ENCODE data around the gene PIK3CD. TPM values are rescaled to one million over a fixed set of nuclear protein-coding genes. Genes with fewer than 3 reads are reported as not detected.

PIK3CD gene
- total and polyA plus RNA-seq, 2 donors (not counting 3 experiments of a cell fraction or from before 2014, with no cell fraction given) = 3.5 to 5.2 TPM

DNA sequence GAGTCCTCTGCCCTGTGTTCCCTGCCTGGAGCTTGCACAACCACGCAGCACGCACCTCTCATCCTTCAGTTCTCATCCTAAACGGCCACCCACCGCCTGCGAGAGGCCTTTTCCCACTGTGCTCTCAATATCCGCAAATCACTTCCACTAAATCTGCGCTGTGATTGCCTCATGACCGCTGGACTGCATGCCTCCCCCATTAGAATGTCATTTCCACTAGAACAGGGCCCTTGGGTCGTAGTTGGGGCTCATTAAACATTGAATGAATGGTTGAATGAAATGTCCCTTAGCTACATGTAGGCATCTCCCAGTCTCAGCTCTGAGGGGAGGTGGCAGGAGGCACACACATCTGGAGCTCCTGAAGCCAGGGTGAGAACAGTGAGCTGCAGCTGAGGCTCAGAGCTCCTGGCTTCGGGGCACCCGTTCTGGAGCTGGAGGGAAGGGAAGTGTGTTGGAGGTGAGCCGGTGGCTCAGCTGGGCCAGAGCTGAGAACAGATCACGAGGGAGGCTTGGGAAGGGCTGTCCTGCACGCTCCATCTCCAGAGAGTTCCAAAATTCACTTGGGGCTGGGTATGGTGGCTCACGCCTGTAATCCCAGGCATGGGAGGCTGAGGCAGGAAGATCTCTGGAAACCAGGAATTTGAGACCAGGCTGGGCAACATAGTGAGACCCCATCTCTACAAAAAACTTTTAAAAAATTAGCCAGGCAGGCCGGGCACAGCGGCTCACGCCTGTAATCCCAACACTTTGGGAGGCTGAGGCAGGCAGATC, 32.4 kb upstream of the PIK3CD start:
- H3K36me3 ChIP-seq (ENCODE audit: control insufficient read depth in 2 of 2, extremely low read depth in 1 of 2, insufficient read depth in 2 of 2, low read length in 2 of 2) = no peaks in the 10 kb centered on the region
- no peaks in the 10 kb centered on the region for H4K20me1 ChIP-seq (replicated peaks; ENCODE audit: control insufficient read depth, extremely low read depth, insufficient read depth, low read length)
- no peak overlapping the region for H2AFZ ChIP-seq (ENCODE audit: low read depth, low read length)
- no peaks in the 10 kb centered on the region for H3K27me3 ChIP-seq (ENCODE audit: control insufficient read depth in 2 of 2, insufficient read depth in 2 of 2, low read length in 2 of 2)
- no peaks in the 10 kb centered on the region for H3K79me2 ChIP-seq (ENCODE audit: control insufficient read depth, insufficient read depth, low read length)
- H3K4me1 ChIP-seq (ENCODE audit: control insufficient read depth, extremely low read depth, insufficient read depth, low read length) = no peaks in the 10 kb centered on the region
- BruUV-seq (replicated peaks) = no TSS peak
- H3K9me3 ChIP-seq (replicated peaks; ENCODE audit: control insufficient read depth, insufficient read depth, low read length) = no peaks in the 10 kb centered on the region
- dilution Hi-C loops (cut with MboI; ENCODE audit: extremely low pct_ligation_motif_present, low sequenced_read_pairs) = no loop called here
- DNase-seq (ENCODE audit: low read depth, low spot score) (no peak), FAIRE-seq (no peak)
- no peak overlapping the region for H3K4me3 ChIP-seq (replicated peaks in 1 of 3; ENCODE audit: insufficient read depth in 1 of 3, low read depth in 1 of 3, low read length in 3 of 3)
- H3K27ac ChIP-seq (ENCODE audit: insufficient read depth, low read depth, low read length) = no peak overlapping the region
- CTCF ChIA-PET = no interaction called here
- TF ChIP-seq POLR2A (IDR thresholded peaks at IDR 0.05; ENCODE audit: low read depth, low read length) = no peak
- no peak for TF ChIP-seq JUN (IDR thresholded peaks at IDR 0.05; ENCODE audit: borderline replicate concordance, insufficient read depth, insufficient read length, low read depth)
- no peak for TF ChIP-seq GATA2 (IDR thresholded peaks at IDR 0.05; ENCODE audit: insufficient read depth, insufficient read length, low read depth, low read length)
- no peak for TF ChIP-seq POLR2AphosphoS5 (IDR thresholded peaks at IDR 0.05; ENCODE audit: insufficient read depth, low read depth, low read length)
- TF ChIP-seq EZH2 (IDR thresholded peaks at IDR 0.05; ENCODE audit: borderline replicate concordance, low read depth, low read length, severe bottlenecking) = no peak
- TF ChIP-seq MYC (IDR thresholded peaks at IDR 0.05; ENCODE audit: low read depth, low read length) = no peak
- TF ChIP-seq, protein P1, sequence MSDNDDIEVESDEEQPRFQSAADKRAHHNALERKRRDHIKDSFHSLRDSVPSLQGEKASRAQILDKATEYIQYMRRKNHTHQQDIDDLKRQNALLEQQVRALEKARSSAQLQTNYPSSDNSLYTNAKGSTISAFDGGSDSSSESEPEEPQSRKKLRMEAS (IDR thresholded peaks at IDR 0.05; ENCODE audit: insufficient read depth, insufficient read length) = no peak
- TF ChIP-seq, protein P2, sequence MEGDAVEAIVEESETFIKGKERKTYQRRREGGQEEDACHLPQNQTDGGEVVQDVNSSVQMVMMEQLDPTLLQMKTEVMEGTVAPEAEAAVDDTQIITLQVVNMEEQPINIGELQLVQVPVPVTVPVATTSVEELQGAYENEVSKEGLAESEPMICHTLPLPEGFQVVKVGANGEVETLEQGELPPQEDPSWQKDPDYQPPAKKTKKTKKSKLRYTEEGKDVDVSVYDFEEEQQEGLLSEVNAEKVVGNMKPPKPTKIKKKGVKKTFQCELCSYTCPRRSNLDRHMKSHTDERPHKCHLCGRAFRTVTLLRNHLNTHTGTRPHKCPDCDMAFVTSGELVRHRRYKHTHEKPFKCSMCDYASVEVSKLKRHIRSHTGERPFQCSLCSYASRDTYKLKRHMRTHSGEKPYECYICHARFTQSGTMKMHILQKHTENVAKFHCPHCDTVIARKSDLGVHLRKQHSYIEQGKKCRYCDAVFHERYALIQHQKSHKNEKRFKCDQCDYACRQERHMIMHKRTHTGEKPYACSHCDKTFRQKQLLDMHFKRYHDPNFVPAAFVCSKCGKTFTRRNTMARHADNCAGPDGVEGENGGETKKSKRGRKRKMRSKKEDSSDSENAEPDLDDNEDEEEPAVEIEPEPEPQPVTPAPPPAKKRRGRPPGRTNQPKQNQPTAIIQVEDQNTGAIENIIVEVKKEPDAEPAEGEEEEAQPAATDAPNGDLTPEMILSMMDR (IDR thresholded peaks at IDR 0.05; ENCODE audit: extremely low read depth in 1 of 2, insufficient read depth in 1 of 2, low read depth in 1 of 2, low read length in 2 of 2) = no peak
- no peak for TF ChIP-seq FOS (IDR thresholded peaks at IDR 0.05; ENCODE audit: borderline replicate concordance, insufficient read depth, low read length)
- H3K9me1 ChIP-seq (replicated peaks; ENCODE audit: control insufficient read depth, extremely low read depth, insufficient read depth, low read length) = no peaks in the 10 kb centered on the region
- POLR2A ChIA-PET = no interaction called here
- H3K9ac ChIP-seq (replicated peaks; ENCODE audit: extremely low read depth, insufficient read depth, low read length) = no peak overlapping the region
- no peak overlapping the region for H3K4me2 ChIP-seq (ENCODE audit: insufficient read depth, low read length)
- intact Hi-C loops (cut with micrococcal nuclease) = no loop called here
